HG02571 (cell line): ENCODE data around the gene MAP4K3.

ENCODE experiments used
- ATAC-seq: cut with Tn5 transposase; IDR thresholded peaks from one replicate; pipeline ENCODE4 v1.9.1; 2021; ENCODE audit warnings: mild to moderate bottlenecking, moderate library complexity; ENCODE audit not compliant: unreplicated experiment

The MAP4K3 gene

DNA sequence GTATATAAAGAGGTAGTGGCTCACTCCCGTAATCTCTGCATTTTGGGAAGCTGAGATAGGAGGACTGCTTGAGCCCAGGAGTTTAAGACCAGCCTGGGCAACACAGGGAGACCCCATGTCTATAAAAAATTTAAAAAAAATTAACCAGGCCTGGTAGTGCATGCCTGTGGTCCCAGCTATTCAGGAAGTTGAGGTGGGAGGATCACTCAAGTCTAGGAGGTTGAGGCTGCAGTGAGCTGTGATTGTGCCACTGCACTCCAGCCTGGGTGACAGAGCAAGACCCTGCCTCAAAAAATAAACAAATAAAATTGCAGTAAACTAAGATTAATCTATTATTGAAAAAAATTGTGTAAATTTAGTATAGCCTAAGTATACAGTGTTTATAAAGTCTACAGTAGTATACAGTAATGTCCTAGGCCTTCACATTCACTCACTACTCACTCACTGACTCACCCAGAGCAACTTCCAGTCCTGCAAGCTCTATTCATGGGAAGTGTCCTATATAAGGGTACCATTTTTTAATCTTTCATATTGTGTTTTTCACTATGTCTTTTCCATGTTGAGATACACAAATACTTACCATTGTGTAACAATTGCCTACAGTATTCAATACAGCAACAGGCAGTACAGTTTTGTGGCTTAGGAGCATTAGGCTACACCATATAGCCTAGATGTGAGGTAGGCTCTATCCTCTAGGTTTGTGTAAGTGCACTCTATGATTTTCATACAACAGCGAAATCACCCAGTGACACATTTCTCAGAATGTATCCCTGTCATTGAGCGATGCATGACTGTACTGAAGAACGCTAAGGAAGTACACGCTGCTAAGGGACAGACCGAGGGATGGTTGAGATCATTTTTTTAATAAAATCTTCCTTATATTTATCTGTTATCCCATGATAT, 10.4 kb upstream of the MAP4K3 start:
- ATAC-seq = no peak

DNA sequence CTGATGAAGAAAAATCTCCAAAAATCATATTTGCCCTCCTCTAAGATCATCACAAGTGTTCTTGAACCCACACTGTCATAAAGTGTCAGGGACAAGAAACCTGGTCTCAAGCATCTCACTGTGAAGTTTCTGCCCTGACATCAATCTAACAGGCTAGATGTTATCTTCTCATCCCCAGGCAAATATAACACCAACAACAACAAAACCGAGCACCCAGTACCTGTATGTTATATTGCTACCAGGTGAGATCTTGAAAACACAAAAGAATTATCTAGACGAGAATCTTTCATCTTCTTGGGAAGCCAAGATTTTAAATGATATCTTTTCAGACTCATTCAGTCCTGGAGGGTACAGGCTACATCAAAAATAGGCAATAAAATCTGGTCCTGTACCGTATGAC, 8.8 kb upstream of the MAP4K3 start:
- no peak for ATAC-seq

DNA sequence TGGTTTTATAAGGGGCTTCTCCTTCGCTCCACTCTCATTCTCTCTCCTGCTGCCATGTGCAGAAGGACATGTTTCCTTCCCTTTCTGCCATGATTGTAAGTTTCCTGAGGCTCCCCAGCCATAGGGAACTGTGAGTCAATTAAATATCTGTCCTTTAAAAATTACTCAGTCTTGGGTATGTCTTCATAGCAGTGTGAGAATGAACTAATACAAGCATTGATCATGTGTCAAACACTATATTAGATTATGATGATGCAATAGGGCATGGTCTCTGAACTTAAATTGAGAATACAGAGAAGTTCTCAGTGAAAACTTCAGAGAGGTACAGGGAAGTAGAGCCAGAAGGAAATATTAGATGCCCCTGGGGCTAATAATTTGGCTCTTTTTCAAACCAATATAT, 5.9 kb upstream of the MAP4K3 start:
- no peak for ATAC-seq

DNA sequence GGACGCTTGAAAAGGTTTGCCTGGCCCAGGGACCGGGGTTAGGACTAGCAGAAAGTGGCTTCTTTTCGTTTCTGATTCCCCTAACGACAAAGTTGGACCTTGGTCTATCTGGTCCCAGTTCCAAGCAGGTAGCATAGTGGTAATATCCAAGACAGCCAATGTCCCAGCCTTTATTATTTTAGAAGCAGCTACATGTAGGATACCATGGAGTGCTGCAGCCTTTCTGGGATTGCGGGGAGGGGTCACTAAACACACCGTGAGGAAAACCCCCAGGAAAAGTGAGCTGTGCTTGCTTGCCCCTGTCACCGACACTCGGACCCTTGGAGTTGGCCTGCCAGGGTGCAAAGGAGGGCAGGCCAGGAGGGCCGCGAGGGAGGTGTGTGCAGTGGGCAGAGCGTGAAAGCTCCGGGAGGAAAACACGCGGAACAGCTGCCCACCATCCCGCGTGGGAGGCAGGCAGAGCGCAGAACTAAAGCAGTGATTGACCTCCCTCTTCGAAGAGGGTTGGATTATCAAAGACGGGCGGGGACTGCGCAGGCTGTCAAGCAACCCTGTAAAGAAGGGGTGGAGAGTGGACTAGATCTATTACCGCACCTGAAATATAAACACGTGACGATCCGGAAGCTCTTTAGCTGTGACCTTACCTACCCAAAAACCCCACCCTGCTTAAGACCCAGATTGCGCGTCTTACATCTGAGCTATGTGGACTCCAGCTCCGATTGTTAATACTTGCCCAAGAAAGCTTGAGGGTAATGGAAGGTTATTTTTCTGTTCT, 624 bp upstream of the MAP4K3 start:
- ATAC-seq = peak; percentile 33

DNA sequence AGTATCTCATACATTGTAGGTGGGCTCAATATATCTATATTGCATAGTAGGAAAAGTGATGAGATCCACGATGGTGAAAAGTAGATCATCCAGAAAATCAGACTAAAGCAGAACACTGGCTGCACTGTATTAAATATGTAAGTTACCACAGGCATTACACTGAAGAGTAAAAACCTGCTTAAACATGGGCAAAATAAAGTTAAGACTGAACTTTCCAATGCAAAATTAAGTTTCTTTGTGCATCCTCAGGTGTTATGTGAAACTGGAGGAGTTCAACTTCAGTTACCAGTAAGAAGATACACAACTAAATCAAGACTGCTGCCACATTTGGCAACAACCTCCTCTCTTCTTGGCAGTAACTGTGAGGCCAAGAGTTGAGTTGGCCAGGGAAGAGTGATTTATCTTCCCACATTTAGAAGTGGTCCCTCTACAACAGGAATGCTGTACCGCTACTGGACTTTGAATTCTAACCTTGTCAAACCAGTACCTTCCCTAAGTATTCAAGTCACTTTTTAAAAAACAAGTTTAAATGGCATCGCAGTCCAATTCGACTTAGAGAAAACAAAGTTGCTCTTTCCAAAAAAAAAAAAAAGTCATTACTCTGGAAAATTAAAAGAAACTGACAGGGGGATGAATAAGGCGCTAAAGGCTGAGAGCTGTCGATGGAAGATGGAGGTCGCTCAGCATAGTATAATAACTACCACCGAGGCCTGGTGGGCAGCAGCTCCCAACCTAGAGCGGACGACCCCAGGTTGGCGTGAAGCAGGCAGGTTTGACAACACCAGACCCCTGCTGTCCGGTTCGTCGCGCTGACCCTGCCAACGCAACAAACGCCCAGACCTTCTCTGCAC, 1.1 kb downstream of the MAP4K3 start:
- ATAC-seq = peak; percentile 3

DNA sequence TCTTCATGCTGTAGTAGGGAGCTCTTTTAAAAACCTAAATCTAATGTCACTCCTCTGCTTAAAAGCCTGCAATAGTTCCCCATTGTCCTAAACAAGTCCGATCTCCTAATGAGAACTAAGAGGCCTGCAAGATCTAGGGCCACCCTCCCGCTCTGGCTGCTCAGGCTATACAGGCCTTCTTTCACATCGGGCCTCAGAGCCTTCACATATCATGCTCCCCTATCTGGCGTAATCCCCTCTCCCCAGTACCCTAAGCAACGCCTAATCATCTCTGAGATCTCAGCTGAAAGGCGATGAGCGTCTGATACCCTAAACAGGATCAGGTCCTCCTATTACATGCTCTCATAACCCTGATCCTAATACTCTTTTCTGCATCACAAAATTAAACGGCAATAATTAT, 1.9 kb downstream of the MAP4K3 start:
- ATAC-seq = no peak

DNA sequence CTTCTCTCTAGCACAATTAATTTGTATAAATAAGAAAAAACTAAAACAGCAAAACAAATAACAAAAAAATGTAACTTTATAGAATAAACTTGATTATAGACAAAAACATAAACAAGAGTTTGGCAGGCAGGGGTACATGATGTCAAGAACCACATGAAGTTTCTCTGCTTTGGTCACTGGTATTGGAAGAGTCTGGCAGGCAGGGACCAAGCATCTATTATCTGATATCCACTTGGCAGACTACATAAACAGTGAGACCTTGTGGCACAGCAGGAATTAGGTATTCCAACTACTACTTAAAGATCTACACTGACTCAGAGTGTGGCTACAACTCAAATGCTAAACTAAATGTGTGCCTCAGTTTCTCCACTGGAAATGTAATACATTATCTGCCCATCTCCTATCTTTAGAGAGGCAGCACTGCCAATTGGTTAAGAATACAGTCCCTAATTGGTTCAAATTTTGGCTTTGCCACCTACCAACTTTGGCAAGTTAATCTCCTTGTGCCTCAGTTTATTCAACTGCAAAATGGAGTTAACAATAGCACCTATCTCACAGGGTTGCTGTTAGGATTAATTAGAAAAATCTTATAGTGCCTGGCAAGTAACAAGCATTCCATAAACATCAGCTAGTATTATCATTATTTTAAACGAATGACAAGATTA, 2.7 kb downstream of the MAP4K3 start:
- no peak for ATAC-seq

DNA sequence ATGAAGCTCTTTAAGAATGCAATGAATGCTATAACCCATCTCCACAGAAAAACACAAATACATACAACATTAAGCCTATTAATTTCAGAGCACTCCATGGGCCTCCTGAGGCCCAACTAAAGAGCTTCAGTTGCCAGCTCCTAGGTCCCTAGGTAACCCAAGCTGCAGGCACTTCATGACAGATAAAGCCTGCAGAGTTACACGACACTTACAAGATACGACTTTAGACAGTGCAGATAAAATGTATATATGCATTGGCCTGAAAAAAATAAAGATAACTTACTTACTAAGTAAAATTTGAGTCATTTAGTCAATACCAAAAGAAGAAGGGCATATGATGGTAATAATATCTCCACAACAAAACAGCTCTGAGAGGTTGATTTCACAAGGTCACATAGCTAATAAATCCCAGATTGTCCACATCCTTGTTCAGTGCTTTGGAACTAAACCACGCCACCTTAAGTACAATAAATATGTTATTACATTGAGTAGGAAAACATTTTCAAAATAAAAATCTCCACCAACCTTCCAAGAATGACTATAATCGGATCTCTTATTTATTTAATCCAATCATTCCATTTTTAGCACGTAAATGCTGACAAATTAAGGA, 3.4 kb downstream of the MAP4K3 start:
- ATAC-seq = no peak

DNA sequence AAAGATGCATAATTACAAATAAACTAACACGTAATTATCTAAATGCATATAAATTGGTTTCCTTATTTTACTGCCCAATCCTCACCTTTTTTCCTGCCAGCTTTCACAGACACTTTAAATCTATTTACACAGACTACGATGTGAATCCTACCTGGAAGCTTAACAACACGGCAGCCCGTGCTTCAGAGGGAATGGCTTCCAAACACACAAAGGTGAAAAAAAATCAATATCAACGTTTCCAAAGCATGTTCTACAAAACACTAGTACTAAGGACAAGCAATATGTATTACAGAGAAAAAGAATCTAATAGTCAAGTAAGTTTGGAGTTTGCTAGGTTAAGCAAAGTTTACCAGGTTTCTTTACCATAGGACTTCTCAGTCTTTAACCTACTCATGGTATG, 4.4 kb downstream of the MAP4K3 start:
- no peak for ATAC-seq

DNA sequence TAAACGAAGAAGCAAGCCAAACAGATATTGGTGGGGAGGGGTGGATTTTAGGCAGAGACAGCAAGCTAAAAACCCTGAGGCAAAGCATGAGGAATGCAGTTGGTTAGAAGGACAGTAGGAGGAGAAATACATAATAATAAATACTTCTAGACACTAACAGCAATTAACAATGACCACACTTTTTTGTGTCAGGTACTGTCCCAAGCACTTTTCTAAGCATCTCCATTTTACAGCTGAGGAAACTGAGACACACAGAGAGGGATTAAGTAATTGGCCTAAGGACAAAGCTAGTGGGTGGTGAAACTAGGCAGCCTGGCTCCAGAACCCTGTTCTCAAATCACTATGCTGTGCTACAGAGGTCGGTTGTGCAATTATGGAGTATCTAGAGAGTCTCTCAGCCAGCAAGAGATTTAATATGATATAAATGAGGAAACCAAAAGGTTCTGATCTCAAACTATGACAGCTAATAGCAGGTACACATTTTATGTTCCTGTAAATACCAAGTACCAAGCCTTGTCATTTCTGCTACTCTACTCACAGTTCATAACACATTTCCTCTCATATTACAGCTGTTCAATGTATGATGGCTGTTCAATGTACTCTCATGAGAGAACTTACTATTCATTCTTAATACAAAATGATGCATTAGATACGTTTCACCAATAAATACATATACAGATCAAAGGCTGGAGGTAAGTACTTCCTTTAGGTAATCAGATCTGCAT, 5.3 kb downstream of the MAP4K3 start:
- ATAC-seq = no peak

DNA sequence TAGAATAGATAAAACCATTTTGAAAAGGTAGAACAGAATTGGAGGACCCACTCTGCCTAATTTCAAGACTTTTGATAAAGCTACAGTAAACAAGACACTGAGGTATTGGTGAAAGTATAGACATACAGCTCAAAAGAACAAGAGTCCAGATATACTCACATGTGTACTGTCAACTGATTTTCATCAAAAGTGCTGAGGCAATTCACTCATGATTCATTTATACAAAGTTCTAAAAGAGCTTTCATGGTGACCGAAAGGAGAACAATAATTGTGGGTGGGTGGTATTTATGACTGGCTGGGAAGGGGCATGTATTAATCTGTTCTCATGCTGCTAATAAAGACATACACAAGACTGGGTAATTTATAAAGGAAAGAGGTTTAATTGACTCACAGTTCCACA, 7.3 kb downstream of the MAP4K3 start:
- no peak for ATAC-seq

DNA sequence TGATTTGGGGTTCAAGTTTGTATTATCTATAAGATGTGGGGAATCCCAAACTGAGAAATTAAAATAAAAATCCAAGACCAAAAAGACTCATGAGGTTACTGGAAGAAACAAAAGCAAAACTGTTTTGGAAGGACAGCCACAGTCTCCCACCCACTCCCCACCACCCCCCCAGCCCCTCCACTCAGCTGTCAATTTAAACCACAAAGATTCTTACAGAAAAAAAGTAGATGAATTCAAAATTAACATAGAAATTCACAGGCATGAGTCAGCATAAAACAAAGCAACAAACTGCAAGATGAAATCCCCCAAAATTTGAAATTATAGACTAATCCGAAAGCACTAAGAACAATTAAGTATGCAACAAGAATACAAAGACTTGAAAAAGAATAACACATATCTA, 12.1 kb downstream of the MAP4K3 start:
- no peak for ATAC-seq

DNA sequence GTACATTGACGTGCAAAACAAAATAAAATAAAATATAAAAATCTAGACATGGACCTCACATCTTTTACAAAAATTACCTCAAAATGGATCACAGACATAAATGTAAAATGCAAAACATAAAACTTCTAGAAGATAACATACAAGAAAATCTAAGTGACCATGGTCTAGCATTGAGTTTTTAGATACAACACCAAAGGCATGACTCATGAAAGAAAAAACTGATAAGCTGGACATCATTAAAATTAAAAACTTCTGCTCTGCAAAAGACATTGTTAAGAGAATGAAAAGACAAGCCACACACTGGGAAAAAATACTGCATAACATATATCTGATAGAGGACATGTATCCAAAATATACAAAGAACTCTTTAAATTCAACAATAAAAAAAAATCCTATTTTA, 14.4 kb downstream of the MAP4K3 start:
- no peak for ATAC-seq

DNA sequence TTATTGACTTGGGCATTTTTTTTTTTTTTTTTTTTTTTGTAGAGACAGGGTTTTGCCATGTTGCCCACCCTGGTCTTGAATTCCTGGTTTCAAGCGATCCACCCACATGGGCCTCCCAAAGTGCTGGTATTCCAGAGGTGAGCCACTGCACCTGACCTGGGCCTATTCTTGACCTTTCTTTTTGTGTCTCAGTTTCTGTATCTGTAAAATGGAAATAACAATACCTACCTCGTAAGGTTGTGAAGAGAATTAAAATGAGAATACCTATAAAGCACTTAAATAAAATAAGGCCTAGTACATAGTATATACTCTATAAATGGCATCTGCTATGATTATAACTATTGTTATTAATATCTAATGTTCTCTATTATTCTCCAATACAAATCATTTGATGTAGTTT, 15.7 kb downstream of the MAP4K3 start:
- no peak for ATAC-seq

DNA sequence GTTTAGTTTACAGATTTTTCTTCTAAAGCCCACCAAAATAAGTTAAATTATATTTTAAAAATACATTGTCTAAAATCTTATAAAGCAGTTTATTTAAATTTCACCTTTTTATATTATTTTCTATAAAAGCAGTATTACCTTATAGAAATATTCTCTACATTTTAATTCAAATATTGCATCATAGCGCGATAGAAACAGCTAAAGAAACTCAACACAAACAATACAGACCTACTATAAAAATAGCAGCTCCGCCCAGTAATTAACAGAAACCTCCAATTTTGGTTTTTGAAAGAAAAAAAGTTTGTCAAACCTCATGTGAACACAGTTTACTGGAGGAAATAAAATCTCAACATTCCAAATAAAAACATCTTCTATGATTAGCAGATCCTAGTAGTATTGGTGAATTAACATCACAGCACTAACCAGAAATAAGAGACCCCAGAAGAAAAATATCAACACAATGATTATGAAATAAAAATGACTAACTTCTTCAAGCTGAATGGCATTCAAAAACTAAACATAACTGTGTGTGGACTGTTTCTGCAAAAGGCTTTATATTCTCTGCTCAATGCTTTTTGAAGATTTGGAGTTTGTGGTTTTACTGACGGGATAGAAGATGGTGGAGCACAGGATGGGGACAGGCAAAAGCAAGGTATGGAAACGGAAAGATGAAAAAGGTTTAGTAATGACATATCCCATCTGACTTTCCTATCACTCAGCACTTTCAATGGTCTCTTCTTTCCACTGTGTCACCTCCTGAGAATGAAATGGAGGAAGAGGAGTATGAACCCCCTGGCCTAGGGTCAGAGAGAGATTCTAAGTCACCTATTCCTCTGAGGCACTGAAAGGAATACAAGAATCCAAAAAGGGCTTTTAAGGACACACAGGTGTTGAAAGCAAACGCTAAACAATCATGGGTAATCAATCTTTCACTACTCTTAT, 17.5 kb downstream of the MAP4K3 start:
- ATAC-seq = no peak

DNA sequence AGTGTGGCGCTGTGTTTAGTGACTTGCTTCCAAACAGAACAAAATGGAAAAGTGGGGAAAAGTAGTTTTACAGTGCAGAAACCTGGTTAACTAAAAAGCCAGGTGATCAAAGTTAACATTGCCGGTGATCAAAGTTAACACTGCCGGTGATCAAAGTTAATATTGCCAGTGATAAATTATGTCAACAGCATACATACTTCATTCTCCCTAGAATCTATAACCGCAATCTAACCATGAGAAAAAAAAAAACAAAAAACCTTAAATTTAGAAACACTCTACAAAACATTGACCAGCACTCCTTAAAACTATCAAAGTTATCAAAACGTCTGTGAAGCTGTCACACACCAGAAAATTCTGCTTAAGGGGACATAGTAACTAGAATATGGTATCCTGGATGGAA, 18.6 kb downstream of the MAP4K3 start:
- no peak for ATAC-seq

DNA sequence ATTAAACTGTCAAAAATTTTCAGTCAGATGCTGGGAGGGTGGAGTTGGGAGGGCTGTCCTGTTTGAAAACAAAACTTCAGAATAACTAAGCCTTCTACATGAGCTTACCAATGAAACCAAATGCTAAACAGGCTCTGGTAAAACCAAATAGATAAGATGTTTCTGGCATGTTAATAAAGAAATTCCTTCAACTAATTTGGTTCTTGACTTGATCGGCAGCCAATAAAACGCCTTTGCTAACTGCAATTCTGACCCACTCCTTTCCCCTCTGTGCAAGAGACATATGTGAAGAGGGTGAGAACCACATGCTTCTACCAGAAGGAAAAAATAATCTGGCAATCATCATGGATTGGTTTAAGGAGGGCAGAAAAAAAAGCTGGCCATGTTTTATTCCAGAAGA, 20.9 kb downstream of the MAP4K3 start:
- ATAC-seq = no peak

DNA sequence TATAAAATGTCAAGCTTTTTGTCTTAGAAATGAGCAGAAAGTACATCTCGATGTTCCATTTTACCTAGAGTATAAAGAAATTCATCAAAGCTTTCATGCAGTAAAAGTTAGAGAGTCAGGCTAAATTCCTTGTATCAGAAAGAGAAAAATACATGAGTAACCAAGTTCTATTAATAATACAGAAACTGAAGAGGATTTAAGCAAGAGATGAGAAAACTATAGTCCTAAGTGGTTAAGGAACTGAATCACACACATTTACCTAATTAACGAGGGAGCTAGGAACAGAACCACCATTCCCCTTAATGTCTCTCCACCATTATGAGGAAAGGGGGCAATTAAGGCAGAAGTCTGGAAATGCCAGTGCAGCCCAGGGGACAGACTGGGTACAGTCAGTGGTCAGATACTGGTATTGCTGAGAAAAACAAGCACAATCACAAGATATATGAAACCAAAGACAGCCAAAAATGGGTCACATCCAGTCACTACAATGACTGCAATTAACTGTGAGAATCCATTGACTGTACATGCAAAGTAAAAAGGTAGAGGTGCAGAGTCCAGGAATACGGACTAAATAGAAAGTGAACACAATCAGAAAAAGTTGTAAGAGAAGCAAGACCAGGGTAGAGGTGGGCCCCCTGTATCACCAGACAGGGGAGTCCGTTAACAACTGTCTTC, 23.9 kb downstream of the MAP4K3 start:
- no peak for ATAC-seq
